HEK293 (cell line): ENCODE results near the gene MTFR1L.

Experiments used
- CTCF ChIA-PET: fragments of 350-600 bp; formaldehyde crosslinking; extraction: SDS; loops from one replicate; lab custom pipeline; 2021; ENCODE audit warnings: antibody characterized with exemption; lab: Yijun Ruan, JAX
- POLR2A ChIA-PET: fragments of 300-600 bp; formaldehyde crosslinking; extraction: SDS; loops from one replicate; lab custom pipeline; 2020; ENCODE audit warnings: antibody characterized with exemption, inconsistent platforms; lab: Yijun Ruan, JAX
- H3K27ac ChIP-seq: fragments of 200-500 bp; sonication (Bioruptor generic); 2 replicates; pipeline ENCODE4 v1.5.1; 2014; ENCODE audit warnings: low read depth, low read length, control low read depth, inconsistent platforms; ENCODE audit errors: extremely low read depth
- H3K36me3 ChIP-seq, 2 experiments: fragments of 200-500 bp in 1 of 2; sonication (Bioruptor generic) in 1 of 2; 1 replicate in 1 of 2; 2 replicates in 1 of 2; pipeline ENCODE4 v1.5.1; 2014 to 2017; ENCODE audit warnings: inconsistent platforms in 2 of 2, low read length in 2 of 2; ENCODE audit not compliant: control insufficient read depth in 2 of 2, insufficient read depth in 1 of 2
- H3K4me1 ChIP-seq: fragments of 200-500 bp; sonication (Bioruptor generic); 2 replicates; pipeline ENCODE4 v1.5.1; 2014; ENCODE audit warnings: mild to moderate bottlenecking, low read length, inconsistent platforms; ENCODE audit not compliant: control insufficient read depth, insufficient read depth
- H3K4me3 ChIP-seq: 2 replicates; pipeline ENCODE4 v1.5.1; 2011; ENCODE audit warnings: low read depth, mild to moderate bottlenecking, control low read depth, low read length, moderate library complexity
- H3K9me3 ChIP-seq: fragments of 200-500 bp; sonication (Bioruptor generic); 2 replicates; pipeline ENCODE4 v1.5.1; 2014; ENCODE audit warnings: low read depth, low read length, inconsistent platforms; ENCODE audit not compliant: control insufficient read depth, insufficient read depth
- GLIS2 ChIP-seq: fragments of 450-650 bp; formaldehyde crosslinking; IDR thresholded peaks from 2 replicates; pipeline ENCODE4 v1.5.1; 2016; ENCODE audit warnings: missing biosample characterization, missing genetic modification characterization
- KLF1 ChIP-seq: fragments of 450-650 bp; formaldehyde crosslinking; IDR thresholded peaks from 2 replicates; pipeline ENCODE4 v1.5.1; 2016; ENCODE audit warnings: missing biosample characterization, missing genetic modification characterization
- KLF16 ChIP-seq: fragments of 450-650 bp; formaldehyde crosslinking; IDR thresholded peaks from 2 replicates; pipeline ENCODE4 v1.5.1; 2017; ENCODE audit warnings: missing biosample characterization, missing genetic modification characterization
- KLF8 ChIP-seq: fragments of 450-650 bp; formaldehyde crosslinking; IDR thresholded peaks from 2 replicates; pipeline ENCODE4 v1.5.1; 2016; ENCODE audit warnings: missing biosample characterization, missing genetic modification characterization
- PRDM1 ChIP-seq: fragments of 450-650 bp; formaldehyde crosslinking; IDR thresholded peaks from 2 replicates; pipeline ENCODE4; 2016; ENCODE audit warnings: missing biosample characterization, missing genetic modification characterization
- REST ChIP-seq: fragments of 450-650 bp; formaldehyde crosslinking; IDR thresholded peaks from 2 replicates; pipeline ENCODE4 v1.5.1; 2016; ENCODE audit warnings: missing biosample characterization, missing genetic modification characterization
- SP3 ChIP-seq: fragments of 450-650 bp; formaldehyde crosslinking; IDR thresholded peaks from 2 replicates; pipeline ENCODE4 v1.5.1; 2016; ENCODE audit warnings: missing biosample characterization, missing genetic modification characterization
- ZFHX2 ChIP-seq: fragments of 450-650 bp; formaldehyde crosslinking; conservative IDR thresholded peaks from 2 replicates; pipeline ENCODE4 v1.5.1; 2016; ENCODE audit warnings: missing biosample characterization, missing genetic modification characterization
- ZNF10 ChIP-seq: fragments of 450-650 bp; formaldehyde crosslinking; IDR thresholded peaks from 2 replicates; pipeline ENCODE4 v1.5.1; 2017; ENCODE audit warnings: missing biosample characterization, missing genetic modification characterization
- ZNF112 ChIP-seq: fragments of 450-650 bp; formaldehyde crosslinking; IDR thresholded peaks from 2 replicates; pipeline ENCODE4 v1.5.0; 2017; ENCODE audit warnings: missing biosample characterization, missing genetic modification characterization
- ZNF133 ChIP-seq: fragments of 450-650 bp; formaldehyde crosslinking; IDR thresholded peaks from 2 replicates; pipeline ENCODE4 v1.5.1; 2016; ENCODE audit warnings: missing biosample characterization, missing genetic modification characterization
- ZNF146 ChIP-seq: fragments of 450-650 bp; formaldehyde crosslinking; IDR thresholded peaks from 2 replicates; pipeline ENCODE4 v1.5.1; 2016; ENCODE audit warnings: missing biosample characterization, missing genetic modification characterization
- ZNF211 ChIP-seq: fragments of 450-650 bp; formaldehyde crosslinking; IDR thresholded peaks from 2 replicates; pipeline ENCODE4 v1.5.1; 2016; ENCODE audit warnings: low read depth, missing biosample characterization, missing genetic modification characterization
- ZNF223 ChIP-seq: fragments of 450-650 bp; formaldehyde crosslinking; IDR thresholded peaks from 2 replicates; pipeline ENCODE4 v1.5.1; 2016; ENCODE audit warnings: missing biosample characterization, missing genetic modification characterization
- ZNF24 ChIP-seq: fragments of 450-650 bp; formaldehyde crosslinking; IDR thresholded peaks from 2 replicates; pipeline ENCODE4 v1.5.1; 2016; ENCODE audit warnings: missing biosample characterization, missing genetic modification characterization
- ZNF280C ChIP-seq: fragments of 450-650 bp; formaldehyde crosslinking; IDR thresholded peaks from 2 replicates; pipeline ENCODE4 v1.5.1; 2016; ENCODE audit warnings: missing biosample characterization, missing genetic modification characterization
- ZNF341 ChIP-seq: fragments of 450-650 bp; formaldehyde crosslinking; IDR thresholded peaks from 2 replicates; pipeline ENCODE4; 2016; ENCODE audit warnings: low read depth, missing biosample characterization, missing genetic modification characterization
- ZNF416 ChIP-seq: fragments of 450-650 bp; formaldehyde crosslinking; IDR thresholded peaks from 2 replicates; pipeline ENCODE4 v1.5.1; 2016; ENCODE audit warnings: missing biosample characterization, missing genetic modification characterization
- ZNF48 ChIP-seq: fragments of 450-650 bp; formaldehyde crosslinking; IDR thresholded peaks from 2 replicates; pipeline ENCODE4 v1.5.1; 2016; ENCODE audit warnings: missing biosample characterization, missing genetic modification characterization
- ZNF548 ChIP-seq: fragments of 450-650 bp; formaldehyde crosslinking; IDR thresholded peaks from 2 replicates; pipeline ENCODE4 v1.5.1; 2016; ENCODE audit warnings: missing biosample characterization, missing genetic modification characterization
- ZNF585B ChIP-seq: fragments of 450-650 bp; formaldehyde crosslinking; IDR thresholded peaks from 2 replicates; pipeline ENCODE4 v1.5.1; 2016; ENCODE audit warnings: missing biosample characterization, missing genetic modification characterization
- ZNF621 ChIP-seq: fragments of 450-650 bp; formaldehyde crosslinking; IDR thresholded peaks from 2 replicates; pipeline ENCODE4 v1.5.1; 2017; ENCODE audit warnings: missing biosample characterization, missing genetic modification characterization
- ZNF626 ChIP-seq: fragments of 450-650 bp; sonication (Bioruptor Pico); formaldehyde crosslinking; IDR thresholded peaks from 2 replicates; pipeline ENCODE4 v1.5.1; 2018; ENCODE audit warnings: missing biosample characterization, missing genetic modification characterization, inconsistent platforms
- ZNF629 ChIP-seq: fragments of 450-650 bp; formaldehyde crosslinking; IDR thresholded peaks from 2 replicates; pipeline ENCODE4 v1.5.1; 2017; ENCODE audit warnings: missing biosample characterization, missing genetic modification characterization
- ZNF707 ChIP-seq: fragments of 450-650 bp; formaldehyde crosslinking; IDR thresholded peaks from 2 replicates; pipeline ENCODE4 v1.5.1; 2016; ENCODE audit warnings: missing biosample characterization, missing genetic modification characterization
- ZNF747 ChIP-seq: fragments of 450-650 bp; formaldehyde crosslinking; IDR thresholded peaks from 2 replicates; pipeline ENCODE4 v1.5.1; 2016; ENCODE audit warnings: missing biosample characterization, missing genetic modification characterization
- ZNF837 ChIP-seq: fragments of 450-650 bp; formaldehyde crosslinking; IDR thresholded peaks from 2 replicates; pipeline ENCODE4 v1.5.1; 2016; ENCODE audit warnings: missing biosample characterization, missing genetic modification characterization
- TF ChIP-seq, protein P1 (sequence below): fragments of 450-650 bp; formaldehyde crosslinking; IDR thresholded peaks from 2 replicates; pipeline ENCODE4 v1.5.1; 2016; ENCODE audit warnings: missing biosample characterization, missing genetic modification characterization

MTFR1L gene

DNA sequence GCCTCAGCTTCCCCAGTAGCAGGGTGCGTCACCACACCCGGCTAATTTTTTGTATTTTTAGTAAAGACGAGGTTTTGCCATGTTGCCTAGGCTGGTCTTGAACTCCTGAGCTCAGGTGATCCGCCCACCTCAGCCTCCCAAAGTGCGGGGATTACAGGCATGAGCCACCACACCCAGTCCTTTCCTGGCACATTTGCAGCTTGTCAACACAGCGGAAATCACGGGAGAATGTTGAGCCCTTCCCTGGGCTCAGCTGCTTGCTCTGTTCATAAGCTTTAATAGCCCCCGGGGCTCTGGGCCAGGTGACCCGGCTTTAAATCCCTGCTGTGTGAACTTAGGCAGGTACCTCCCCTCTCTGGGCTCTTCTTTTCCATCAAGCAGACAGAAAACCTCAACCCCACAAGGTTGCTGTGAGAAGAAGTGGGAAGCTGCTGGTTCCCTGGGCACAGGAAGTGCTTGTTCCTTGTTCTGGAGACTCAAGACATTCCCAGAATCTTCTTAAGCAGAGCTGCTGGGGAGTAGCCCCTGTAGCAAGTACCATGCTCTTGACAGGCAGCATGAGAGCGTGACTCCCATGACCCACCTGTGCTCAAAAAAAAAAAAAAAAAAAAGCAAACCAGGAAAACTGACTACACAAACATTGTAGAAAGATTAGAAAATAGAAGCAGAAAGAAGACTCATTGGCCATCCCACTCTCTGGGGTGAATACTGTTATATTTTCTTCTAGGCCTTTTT is 34.3 kb upstream of the MTFR1L start:
- POLR2A ChIA-PET: no interaction called here
- Histone ChIP-seq H3K27ac (no peak overlapping the region), H3K36me3 (no peaks in the 10 kb centered on the region), H3K4me3 (no peak overlapping the region), H3K4me1 (peaks cover 12% of the 10 kb centered on the region), H3K9me3 (no peaks in the 10 kb centered on the region)
- TF ChIP-seq ZNF24 (tag by site-specific recombination): no peak
- no peak for TF ChIP-seq ZNF211 (tag by site-specific recombination)
- TF ChIP-seq ZNF112 (tag by site-specific recombination): no peak
- no peak for TF ChIP-seq ZNF146
- TF ChIP-seq ZNF621: no peak
- peak; percentile 68 for TF ChIP-seq KLF1 (tag by site-specific recombination)
- TF ChIP-seq ZNF341 (tag by site-specific recombination): 0 out of 2 replicates have a peak, but pooled peaks have one; percentile 33
- TF ChIP-seq ZFHX2 (tag by site-specific recombination): 0 out of 2 replicates have a peak, but pooled peaks have one; percentile 14
- CTCF ChIA-PET: interaction anchor here (0.5 to 0.9 kb wide), 5 partner anchors 10 to 570 kb away, joined by 3 to 5 read pairs (median 3); no protein-coding TSS in a partner anchor

GRCh38 chr1:25786887-25787759 is 32.6 kb upstream of the MTFR1L start:
- H3K4me1 ChIP-seq: peaks cover 12% of the 10 kb centered on the region
- no peak overlapping the region for H3K27ac ChIP-seq
- H3K36me3 ChIP-seq: no peaks in the 10 kb centered on the region
- no peaks in the 10 kb centered on the region for H3K9me3 ChIP-seq
- POLR2A ChIA-PET: interaction anchor here (0.6 to 1.6 kb wide), 5 partner anchors 13 to 551 kb away, joined by 4 to 8 read pairs (median 5); partner anchors contain the start of gene SELENON
- CTCF ChIA-PET: interaction anchor here (0.5 to 3.4 kb wide), 6 partner anchors 9 to 684 kb away, joined by 4 to 19 read pairs (median 6); partner anchors contain the start of gene SELENON
- H3K4me3 ChIP-seq: no peak overlapping the region
- TF ChIP-seq KLF8 (tag by site-specific recombination): no peak
- no peak for TF ChIP-seq ZNF416 (tag by site-specific recombination)
- TF ChIP-seq ZNF223 (tag by site-specific recombination): no peak
- TF ChIP-seq ZNF548 (tag by site-specific recombination): no peak
- no peak for TF ChIP-seq SP3
- no peak for TF ChIP-seq ZNF747 (tag by site-specific recombination)
- TF ChIP-seq ZNF707 (tag by site-specific recombination): peak; percentile 77; the same call in 1 of the 2 replicates
- no peak for TF ChIP-seq GLIS2 (tag by site-specific recombination)
- no peak for TF ChIP-seq KLF16
- no peak for TF ChIP-seq ZNF48
- TF ChIP-seq ZNF837: no peak
- TF ChIP-seq, protein P1, sequence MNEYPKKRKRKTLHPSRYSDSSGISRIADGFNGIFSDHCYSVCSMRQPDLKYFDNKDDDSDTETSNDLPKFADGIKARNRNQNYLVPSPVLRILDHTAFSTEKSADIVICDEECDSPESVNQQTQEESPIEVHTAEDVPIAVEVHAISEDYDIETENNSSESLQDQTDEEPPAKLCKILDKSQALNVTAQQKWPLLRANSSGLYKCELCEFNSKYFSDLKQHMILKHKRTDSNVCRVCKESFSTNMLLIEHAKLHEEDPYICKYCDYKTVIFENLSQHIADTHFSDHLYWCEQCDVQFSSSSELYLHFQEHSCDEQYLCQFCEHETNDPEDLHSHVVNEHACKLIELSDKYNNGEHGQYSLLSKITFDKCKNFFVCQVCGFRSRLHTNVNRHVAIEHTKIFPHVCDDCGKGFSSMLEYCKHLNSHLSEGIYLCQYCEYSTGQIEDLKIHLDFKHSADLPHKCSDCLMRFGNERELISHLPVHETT (tag by site-specific recombination): no peak
- no peak for TF ChIP-seq ZNF10 (tag by site-specific recombination)
- no peak for TF ChIP-seq ZNF280C (tag by site-specific recombination)
- TF ChIP-seq ZNF629: peak; percentile 19; the same call in 1 of the 2 replicates
- TF ChIP-seq ZNF585B (tag by site-specific recombination): no peak
- TF ChIP-seq REST (tag by site-specific recombination): no peak
- no peak for TF ChIP-seq ZNF24 (tag by site-specific recombination)
- TF ChIP-seq PRDM1 (tag by site-specific recombination): peak; percentile 84
- TF ChIP-seq ZNF626 (tag by site-specific recombination): no peak
- TF ChIP-seq ZNF133 (tag by site-specific recombination): no peak
